GM19099 (cell line): ENCODE results near the gene CPT2.

ENCODE experiments used
- POLR2A ChIP-seq: IDR thresholded peaks from 3 replicates; pipeline ENCODE4 v1.6.1; 2011; ENCODE audit warnings: low read depth; ENCODE audit not compliant: insufficient read length; ENCODE audit errors: extremely low read depth

The CPT2 gene

GRCh38 chr1:53196017-53196484 lies 573 bp upstream of the CPT2 start:
- no peak for TF ChIP-seq POLR2A

GRCh38 chr1:53197291-53198200 lies 922 bp downstream of the CPT2 start:
- no peak for TF ChIP-seq POLR2A

GRCh38 chr1:53198241-53198651 lies 1.6 kb downstream of the CPT2 start:
- no peak for TF ChIP-seq POLR2A

GRCh38 chr1:53203466-53203865 lies 6.8 kb downstream of the CPT2 start:
- TF ChIP-seq POLR2A, result no peak

- TF ChIP-seq POLR2A, result no peak
Measured at GRCh38 chr1:53206735-53207379, 10.2 kb downstream of the CPT2 start.

- TF ChIP-seq POLR2A, result no peak
Measured at GRCh38 chr1:53207726-53208125, 11.1 kb downstream of the CPT2 start.

GRCh38 chr1:53210352-53210751 lies 13.7 kb downstream of the CPT2 start:
- TF ChIP-seq POLR2A, result no peak

GRCh38 chr1:53210954-53211353 lies 14.3 kb downstream of the CPT2 start:
- no peak for TF ChIP-seq POLR2A

GRCh38 chr1:53214376-53214940 lies 17.8 kb downstream of the CPT2 start:
- TF ChIP-seq POLR2A, result no peak

GRCh38 chr1:53218201-53218600 lies 21.6 kb downstream of the CPT2 start:
- no peak for TF ChIP-seq POLR2A

GRCh38 chr1:53219711-53220110 lies 23.1 kb downstream of the CPT2 start:
- no peak for TF ChIP-seq POLR2A

- peak; percentile 98 for TF ChIP-seq POLR2A
Measured at GRCh38 chr1:53220171-53220961, 23.7 kb downstream of the CPT2 start, which contains the start of gene CZIB. Gene CZIB (minus strand): TSS chr1:53220634. CDS start chr1:53220575, 59 bp downstream.

GRCh38 chr1:53220962-53221286 lies 24.3 kb downstream of the CPT2 start:
- TF ChIP-seq POLR2A, result no peak

- no peak for TF ChIP-seq POLR2A
Measured at GRCh38 chr1:53237638-53238037, 41.0 kb downstream of the CPT2 start.

- TF ChIP-seq POLR2A, result peak; percentile 80
Measured at GRCh38 chr1:53238197-53239155, 41.9 kb downstream of the CPT2 start, which contains the start of gene MAGOH. Gene MAGOH (minus strand): TSS chr1:53238518. CDS start chr1:53238448, 70 bp downstream.
